GM21576 (cell line): ENCODE results near the gene NR3C1.

Source experiments
- ATAC-seq: cut with Tn5 transposase; IDR thresholded peaks from one replicate; pipeline ENCODE4 v1.9.1; 2021; ENCODE audit warnings: mild to moderate bottlenecking, moderate library complexity; ENCODE audit not compliant: unreplicated experiment

Gene NR3C1

GRCh38 chr5:143271431-143271830 lies 132.1 kb downstream of the NR3C1 start:
- no peak for ATAC-seq

- no peak for ATAC-seq
Observed at GRCh38 chr5:143268388-143268787, 135.1 kb downstream of the NR3C1 start.

- ATAC-seq, result no peak
Observed at GRCh38 chr5:143267186-143267585, 136.3 kb downstream of the NR3C1 start.

- no peak for ATAC-seq
Observed at GRCh38 chr5:143265995-143266394, 137.5 kb downstream of the NR3C1 start.

- ATAC-seq, result no peak
Observed at GRCh38 chr5:143263272-143263810, 140.1 kb downstream of the NR3C1 start.

GRCh38 chr5:143262393-143263174 lies 140.9 kb downstream of the NR3C1 start:
- peak; percentile 77 for ATAC-seq

GRCh38 chr5:143261748-143262392 lies 141.6 kb downstream of the NR3C1 start:
- no peak for ATAC-seq

- ATAC-seq, result no peak
Observed at GRCh38 chr5:143259254-143259605, 144.3 kb downstream of the NR3C1 start.

GRCh38 chr5:143258559-143259253 lies 144.8 kb downstream of the NR3C1 start:
- no peak for ATAC-seq

- no peak for ATAC-seq
Observed at GRCh38 chr5:143254819-143255218, 148.7 kb downstream of the NR3C1 start.

GRCh38 chr5:143251946-143252345 lies 151.5 kb downstream of the NR3C1 start:
- no peak for ATAC-seq

GRCh38 chr5:143251190-143251589 lies 152.3 kb downstream of the NR3C1 start:
- ATAC-seq, result peak; percentile 68

GRCh38 chr5:143249851-143250250 lies 153.6 kb downstream of the NR3C1 start:
- ATAC-seq, result no peak

GRCh38 chr5:143248822-143249579 lies 154.5 kb downstream of the NR3C1 start:
- no peak for ATAC-seq

- no peak for ATAC-seq
Observed at GRCh38 chr5:143248391-143248790, 155.1 kb downstream of the NR3C1 start.

GRCh38 chr5:143247134-143247815 lies 156.2 kb downstream of the NR3C1 start:
- ATAC-seq, result no peak

GRCh38 chr5:143245929-143246561 lies 157.4 kb downstream of the NR3C1 start:
- ATAC-seq, result no peak

- ATAC-seq, result no peak
Observed at GRCh38 chr5:143244990-143245389, 158.5 kb downstream of the NR3C1 start.

- no peak for ATAC-seq
Observed at GRCh38 chr5:143244000-143244736, 159.3 kb downstream of the NR3C1 start.
